Thoracic aorta (tissue), 2 donors: Measurements from ENCODE around the gene PIK3CA. TPM values are rescaled to one million over a fixed set of nuclear protein-coding genes. Genes with fewer than 3 reads are reported as not detected.
A peak's percentile ranks its signal among the peaks of the same experiment; 100 is the strongest.

Experiments used
- ATAC-seq: fragments of 150-250 bp; one replicate; pipeline ENCODE4 v1.8.0; 2017; ENCODE audit warnings: low read depth; ENCODE audit not compliant: insufficient number of reproducible peaks, low FRiP score
- DNase-seq: peaks from one replicate; pipeline ENCODE4 v3.0.0-alpha.2; 2020; ENCODE audit warnings: low spot score
- H3K27ac ChIP-seq, 2 donors: fragments of 200-600 bp; sonication (generic); 1 replicate in 1 of 2; 2 replicates in 1 of 2; pipeline ENCODE4 v1.5.1; 2016; ENCODE audit warnings: mild to moderate bottlenecking in 2 of 2, moderate library complexity in 2 of 2
- H3K27me3 ChIP-seq: fragments of 200-600 bp; sonication (generic); replicated peaks from 2 replicates; pipeline ENCODE4 v1.6.0; 2016; ENCODE audit warnings: mild to moderate bottlenecking; ENCODE audit not compliant: insufficient read depth
- H3K36me3 ChIP-seq: fragments of 200-600 bp; sonication (generic); one replicate; pipeline ENCODE4 v1.5.1; 2016
- H3K4me1 ChIP-seq, 2 donors: fragments of 200-600 bp; sonication (generic); 1 replicate in 1 of 2; 2 replicates in 1 of 2; pipeline versions ENCODE4 v1.5.1 to v1.6.0; 2016; ENCODE audit warnings: low read depth in 2 of 2, mild to moderate bottlenecking in 1 of 2; ENCODE audit not compliant: control insufficient read depth in 1 of 2
- H3K4me3 ChIP-seq: fragments of 200-600 bp; sonication (generic); 2 replicates; pipeline ENCODE4 v1.5.1; 2016; ENCODE audit warnings: mild to moderate bottlenecking
- H3K9me3 ChIP-seq: fragments of 200-600 bp; sonication (generic); 2 replicates; pipeline ENCODE4 v1.5.1; 2016
- total RNA-seq, 2 donors: library from RNA; depleted of rRNA; stranded (reverse); fragments of >200 nt; gene quantifications; one replicate each; pipeline versions ENCODE4 v1.1.0 to v1.2.3, GENCODE V29; 2016
- TF ChIP-seq, protein P1 (sequence below): fragments of 200-600 bp; sonication (generic); IDR thresholded peaks from one replicate; pipeline ENCODE4 v1.5.1; 2019; ENCODE audit warnings: antibody characterized with exemption

Gene PIK3CA
- total RNA-seq, 2 donors from 2014 or later = 33.9 to 39.5 TPM

DNA sequence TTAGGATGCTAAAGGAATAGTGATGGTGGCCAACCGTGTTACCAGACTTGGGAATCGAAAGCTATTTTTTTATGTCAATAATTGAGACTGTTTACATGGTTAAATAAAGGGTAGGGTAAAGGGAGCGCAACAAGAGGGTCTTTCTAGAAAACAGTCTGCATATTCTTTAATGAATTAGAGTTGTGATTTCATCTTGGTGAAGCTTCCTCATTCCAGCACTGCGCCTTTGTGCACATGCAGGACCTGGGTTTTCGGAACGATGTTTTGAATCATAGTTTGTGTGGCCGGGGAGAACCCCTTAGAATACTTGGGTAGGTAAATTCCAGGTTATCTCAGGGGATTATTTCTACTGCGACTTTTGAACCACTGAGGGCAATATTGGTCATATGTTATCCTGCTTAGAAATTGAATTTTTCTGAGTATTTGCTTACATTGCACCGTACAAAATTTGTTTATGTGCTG lies 1.3 kb downstream of the PIK3CA start:
- peak overlapping the region; percentile 96 to 98 for H3K27ac ChIP-seq
- no peak for DNase-seq

DNA sequence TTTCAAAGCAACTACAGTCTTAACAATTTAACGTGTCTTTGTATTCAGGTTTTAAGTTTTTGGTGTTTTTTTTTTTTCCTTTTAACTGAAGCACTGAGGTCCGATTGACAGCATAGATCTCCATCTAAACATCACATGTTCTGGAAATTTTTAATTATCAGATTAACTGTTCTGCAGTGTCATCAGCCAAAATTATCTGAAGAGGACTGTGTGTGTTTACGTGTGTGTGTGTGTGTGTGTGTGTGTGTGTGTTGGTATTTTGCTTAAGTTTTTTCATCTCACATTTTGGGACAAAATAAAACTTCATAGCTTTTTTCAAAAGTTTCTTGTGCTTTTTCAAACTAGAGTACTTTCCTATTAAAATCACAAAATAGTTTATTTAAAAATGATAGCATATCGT lies 1.8 kb downstream of the PIK3CA start:
- Histone ChIP-seq H3K4me1 (peaks cover 15 to 27% of the 10 kb centered on the region in 2 donors), H3K9me3 (no peaks in the 10 kb centered on the region), H3K27me3 (no peaks in the 10 kb centered on the region), H3K27ac (peak overlapping the region; percentile 96 to 98), H3K4me3 (peak overlapping the region; percentile 96), H3K36me3 (no peaks in the 10 kb centered on the region)
- DNase-seq (no peak), ATAC-seq (no peak)
- TF ChIP-seq, protein P1, sequence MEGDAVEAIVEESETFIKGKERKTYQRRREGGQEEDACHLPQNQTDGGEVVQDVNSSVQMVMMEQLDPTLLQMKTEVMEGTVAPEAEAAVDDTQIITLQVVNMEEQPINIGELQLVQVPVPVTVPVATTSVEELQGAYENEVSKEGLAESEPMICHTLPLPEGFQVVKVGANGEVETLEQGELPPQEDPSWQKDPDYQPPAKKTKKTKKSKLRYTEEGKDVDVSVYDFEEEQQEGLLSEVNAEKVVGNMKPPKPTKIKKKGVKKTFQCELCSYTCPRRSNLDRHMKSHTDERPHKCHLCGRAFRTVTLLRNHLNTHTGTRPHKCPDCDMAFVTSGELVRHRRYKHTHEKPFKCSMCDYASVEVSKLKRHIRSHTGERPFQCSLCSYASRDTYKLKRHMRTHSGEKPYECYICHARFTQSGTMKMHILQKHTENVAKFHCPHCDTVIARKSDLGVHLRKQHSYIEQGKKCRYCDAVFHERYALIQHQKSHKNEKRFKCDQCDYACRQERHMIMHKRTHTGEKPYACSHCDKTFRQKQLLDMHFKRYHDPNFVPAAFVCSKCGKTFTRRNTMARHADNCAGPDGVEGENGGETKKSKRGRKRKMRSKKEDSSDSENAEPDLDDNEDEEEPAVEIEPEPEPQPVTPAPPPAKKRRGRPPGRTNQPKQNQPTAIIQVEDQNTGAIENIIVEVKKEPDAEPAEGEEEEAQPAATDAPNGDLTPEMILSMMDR = no peak

More for the DNA sequence above, 1.3 kb downstream of the PIK3CA start:
- H3K27me3 ChIP-seq = no peaks in the 10 kb centered on the region
- H3K4me1 ChIP-seq = peaks cover 15 to 27% of the 10 kb centered on the region in 2 donors
- no peaks in the 10 kb centered on the region for H3K36me3 ChIP-seq
- H3K4me3 ChIP-seq = peak overlapping the region; percentile 96
- H3K9me3 ChIP-seq = no peaks in the 10 kb centered on the region
- TF ChIP-seq, protein P1 = no peak
- no peak for ATAC-seq

DNA sequence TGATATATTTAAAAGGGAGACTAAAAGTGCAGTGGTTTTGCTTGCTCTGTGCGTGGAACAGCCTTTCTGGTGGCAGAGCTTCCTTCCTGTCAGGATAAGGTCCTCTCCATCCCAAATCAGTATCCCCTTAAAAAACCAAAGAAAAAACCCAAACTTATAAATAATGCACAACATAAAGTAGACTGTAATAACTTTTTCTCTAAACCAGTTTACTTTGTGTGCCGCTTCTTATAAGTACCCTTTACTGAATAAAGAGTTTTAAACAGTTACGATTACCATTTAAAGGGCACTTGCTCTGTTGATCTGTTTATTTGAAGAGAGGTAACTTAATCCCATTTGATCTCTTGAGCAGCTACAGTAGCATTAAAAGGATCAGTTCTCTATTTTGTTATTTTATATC lies 2.5 kb downstream of the PIK3CA start:
- H3K4me1 ChIP-seq = peaks cover 15 to 29% of the 10 kb centered on the region in 2 donors
- no peak for ATAC-seq

DNA sequence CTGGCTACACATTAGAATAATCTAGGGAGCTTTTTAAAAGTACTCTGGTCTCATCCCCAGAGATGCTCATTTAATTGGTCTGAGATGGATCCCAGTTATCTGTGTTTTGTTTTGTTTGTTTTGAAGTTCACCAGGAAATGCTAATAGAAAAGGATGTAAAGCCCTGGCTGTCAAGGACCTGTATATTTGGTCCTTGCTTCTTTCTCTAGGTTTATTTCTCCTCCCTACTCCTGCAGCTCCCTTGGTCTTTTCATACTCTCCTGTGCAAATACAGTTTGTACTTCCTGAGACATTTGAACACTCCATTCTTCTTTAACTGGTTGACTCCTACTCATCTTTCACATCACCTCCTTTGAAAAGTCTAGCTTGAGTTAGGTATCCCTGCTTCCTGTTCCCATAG lies 3.3 kb downstream of the PIK3CA start:
- H3K27ac ChIP-seq = no peak overlapping the region
- no peaks in the 10 kb centered on the region for H3K27me3 ChIP-seq
- no peak overlapping the region for H3K4me3 ChIP-seq
- TF ChIP-seq, protein P1 = no peak
- no peaks in the 10 kb centered on the region for H3K9me3 ChIP-seq
- ATAC-seq (no peak), DNase-seq (no peak)
- H3K4me1 ChIP-seq = peaks cover 21 to 37% of the 10 kb centered on the region in 2 donors
- no peaks in the 10 kb centered on the region for H3K36me3 ChIP-seq

More for the DNA sequence above, 2.5 kb downstream of the PIK3CA start:
- TF ChIP-seq, protein P1 = no peak
- no peaks in the 10 kb centered on the region for H3K9me3 ChIP-seq
- no peaks in the 10 kb centered on the region for H3K27me3 ChIP-seq
- peak overlapping the region; percentile 96 for H3K4me3 ChIP-seq
- H3K27ac ChIP-seq = no peak overlapping the region
- H3K36me3 ChIP-seq = no peaks in the 10 kb centered on the region
- no peak for DNase-seq

DNA sequence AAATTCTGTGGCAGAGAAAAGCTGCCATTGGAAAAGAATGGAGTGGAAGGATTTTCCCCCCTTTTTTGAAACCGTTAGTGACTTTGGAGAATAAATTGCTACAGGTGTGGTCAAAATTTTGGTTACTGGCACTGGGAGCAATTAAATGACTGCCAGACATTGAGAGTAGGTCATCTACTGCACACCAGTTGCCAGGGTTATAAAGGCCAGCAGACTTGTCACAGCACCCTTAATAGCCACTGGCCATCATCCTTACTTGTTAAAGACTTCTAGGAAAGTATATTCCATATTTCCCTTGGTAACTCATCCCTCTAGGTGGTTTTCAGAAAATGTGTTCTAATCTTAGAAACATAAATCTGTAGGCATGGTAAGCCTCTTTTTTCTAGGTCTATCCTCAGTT lies 8.0 kb downstream of the PIK3CA start:
- Histone ChIP-seq H3K27me3 (no peaks in the 10 kb centered on the region), H3K27ac (no peak overlapping the region), H3K9me3 (no peaks in the 10 kb centered on the region), H3K4me3 (no peak overlapping the region), H3K4me1 (peaks cover 14 to 40% of the 10 kb centered on the region in 2 donors), H3K36me3 (no peaks in the 10 kb centered on the region)
- DNase-seq (no peak), ATAC-seq (no peak)
- TF ChIP-seq, protein P1 = no peak
